BLaER1 (cell line): Measurements from ENCODE around the gene MAG.

Experiments
- H3K27ac ChIP-seq: shearing (Covaris generic); formaldehyde crosslinking; 2 replicates; pipeline ENCODE4 v1.8.1; 2022
- H3K27me3 ChIP-seq: shearing (Covaris generic); formaldehyde crosslinking; 2 replicates; pipeline ENCODE4 v1.8.1; 2022
- H3K36me3 ChIP-seq: shearing (Covaris generic); formaldehyde crosslinking; 2 replicates; pipeline ENCODE4 v1.8.1; 2022
- H3K4me1 ChIP-seq: shearing (Covaris generic); formaldehyde crosslinking; 2 replicates; pipeline ENCODE4 v1.8.1; 2022
- H3K4me2 ChIP-seq: shearing (Covaris generic); formaldehyde crosslinking; 2 replicates; pipeline ENCODE4 v1.8.1; 2022
- H3K4me3 ChIP-seq: shearing (Covaris generic); formaldehyde crosslinking; 2 replicates; pipeline ENCODE4 v1.8.1; 2022
- H3K9ac ChIP-seq: shearing (Covaris generic); formaldehyde crosslinking; 2 replicates; pipeline ENCODE4 v1.8.1; 2022
- H3K9me3 ChIP-seq: shearing (Covaris generic); formaldehyde crosslinking; 2 replicates; pipeline ENCODE4 v1.8.1; 2022
- H4K20me1 ChIP-seq: shearing (Covaris generic); formaldehyde crosslinking; 2 replicates; pipeline ENCODE4 v1.8.1; 2022
- Cebpa-rat ChIP-seq: shearing (Covaris generic); IDR thresholded peaks from 2 replicates; pipeline ENCODE4 v1.8.1; 2022

The MAG gene

GRCh38 chr19:35254341-35255297 lies 37.3 kb upstream of the MAG start:
- Histone ChIP-seq H3K9ac (no peak overlapping the region), H3K4me3 (no peak overlapping the region), H4K20me1 (no peaks in the 10 kb centered on the region), H3K36me3 (no peaks in the 10 kb centered on the region), H3K27me3 (peaks cover 18% of the 10 kb centered on the region), H3K4me1 (peaks cover 9% of the 10 kb centered on the region), H3K9me3 (no peaks in the 10 kb centered on the region), H3K27ac (no peak overlapping the region), H3K4me2 (no peak overlapping the region)
- TF ChIP-seq Cebpa-rat, result no peak

DNA sequence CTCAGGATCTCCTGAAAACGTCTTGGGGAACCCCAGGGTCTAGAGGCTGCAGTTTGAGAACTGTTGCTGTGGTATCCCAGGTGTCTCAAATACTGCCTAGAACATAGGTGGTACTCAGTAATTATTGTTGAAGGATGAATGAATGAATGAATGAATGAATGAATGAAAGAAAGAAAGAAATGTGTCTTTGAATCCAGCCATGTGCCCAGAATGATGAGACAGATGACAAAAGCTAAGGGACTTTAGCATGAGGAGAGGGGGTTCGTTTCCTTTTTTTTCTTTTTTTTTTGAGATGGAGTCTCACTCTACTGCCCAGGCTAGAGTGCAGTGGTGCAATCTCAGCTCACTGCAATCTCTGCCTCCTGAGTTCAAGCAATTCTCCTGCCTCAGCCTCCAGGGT lies 35.4 kb upstream of the MAG start:
- no peaks in the 10 kb centered on the region for H4K20me1 ChIP-seq
- no peak overlapping the region for H3K9ac ChIP-seq
- H3K4me3 ChIP-seq, result no peak overlapping the region
- H3K27ac ChIP-seq, result no peak overlapping the region
- no peak for TF ChIP-seq Cebpa-rat
- no peaks in the 10 kb centered on the region for H3K9me3 ChIP-seq
- peaks cover 19% of the 10 kb centered on the region for H3K4me1 ChIP-seq
- H3K27me3 ChIP-seq, result no peaks in the 10 kb centered on the region
- H3K4me2 ChIP-seq, result no peak overlapping the region
- no peaks in the 10 kb centered on the region for H3K36me3 ChIP-seq

GRCh38 chr19:35257113-35257461 lies 34.9 kb upstream of the MAG start:
- Histone ChIP-seq H3K4me1 (peaks cover 24% of the 10 kb centered on the region), H3K9ac (no peak overlapping the region), H3K4me3 (no peak overlapping the region), H3K4me2 (no peak overlapping the region), H3K9me3 (no peaks in the 10 kb centered on the region), H3K36me3 (no peaks in the 10 kb centered on the region), H3K27me3 (no peaks in the 10 kb centered on the region), H3K27ac (no peak overlapping the region), H4K20me1 (no peaks in the 10 kb centered on the region)
- no peak for TF ChIP-seq Cebpa-rat

DNA sequence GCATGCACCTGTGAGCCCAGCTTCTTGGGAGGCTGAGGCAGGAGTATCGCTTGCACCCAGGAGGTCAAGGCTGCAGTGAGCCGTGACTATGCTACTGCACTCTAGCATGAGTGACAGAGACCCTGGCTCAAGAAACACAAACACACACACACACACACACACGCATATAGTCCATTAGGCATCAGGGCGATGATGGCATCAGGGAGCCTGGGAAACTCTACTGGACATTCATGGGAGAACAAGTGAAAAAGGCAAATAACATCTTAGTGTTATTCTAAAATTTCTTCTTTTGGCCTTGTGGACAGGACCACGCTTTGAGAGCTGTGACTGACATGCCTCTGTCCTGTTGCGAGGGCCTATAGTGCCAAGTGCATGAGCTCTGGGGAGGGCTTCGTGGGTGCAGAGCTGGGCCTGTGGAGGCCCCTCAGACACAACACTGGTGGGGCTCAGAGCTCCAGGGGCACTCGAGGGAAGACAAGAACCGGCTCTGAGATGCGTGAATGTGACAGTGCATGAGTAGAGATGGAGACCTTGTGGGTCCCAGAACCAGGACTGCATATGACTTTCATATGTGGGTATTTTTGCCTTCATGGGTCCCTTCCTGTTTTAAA lies 31.2 kb upstream of the MAG start:
- Histone ChIP-seq H3K27me3 (no peaks in the 10 kb centered on the region), H3K4me3 (no peak overlapping the region), H3K4me2 (no peak overlapping the region), H3K4me1 (peaks cover 58% of the 10 kb centered on the region), H3K9ac (no peak overlapping the region), H3K36me3 (no peaks in the 10 kb centered on the region), H4K20me1 (no peaks in the 10 kb centered on the region), H3K9me3 (no peaks in the 10 kb centered on the region), H3K27ac (no peak overlapping the region)
- no peak for TF ChIP-seq Cebpa-rat

DNA sequence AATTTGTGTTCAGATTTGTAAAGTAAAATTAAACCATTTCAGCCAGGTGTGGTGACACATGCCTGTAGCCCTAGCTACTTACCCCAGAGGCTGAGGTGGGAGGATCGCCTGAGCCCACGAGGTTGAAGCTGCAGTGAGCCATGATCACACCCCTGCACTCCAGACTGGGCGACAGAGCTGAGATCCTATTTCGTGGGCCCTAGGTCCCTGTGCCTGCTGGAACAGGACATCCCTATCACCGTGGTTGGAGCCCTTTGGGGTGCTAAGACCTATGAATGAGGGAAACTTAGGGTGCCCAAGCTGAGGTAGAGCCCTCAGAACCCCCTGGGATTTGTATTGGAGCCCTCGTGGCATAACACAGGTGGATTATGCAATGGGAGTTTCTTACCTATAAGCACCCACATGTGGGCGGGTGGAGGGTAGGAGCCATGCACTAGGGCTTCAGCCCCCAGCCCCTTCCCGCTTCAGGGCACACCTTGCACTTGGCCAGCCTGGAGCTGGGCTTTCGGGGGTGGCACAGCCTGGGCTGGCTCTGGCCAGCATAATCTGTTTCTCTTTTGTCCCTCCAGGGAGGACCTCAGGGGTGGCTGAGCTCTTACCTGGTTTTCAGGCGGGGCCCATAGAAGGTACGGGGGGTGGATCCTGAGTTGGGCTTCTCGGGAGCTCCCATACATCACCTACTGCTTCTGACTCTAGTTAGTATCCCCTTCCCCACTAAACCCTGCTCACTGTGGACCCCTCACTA lies 30.4 kb upstream of the MAG start:
- Histone ChIP-seq H3K9ac (0 out of 2 replicates have a peak overlapping the region, but pooled peaks have one; percentile 5), H3K27me3 (no peaks in the 10 kb centered on the region), H3K9me3 (no peaks in the 10 kb centered on the region), H3K36me3 (no peaks in the 10 kb centered on the region), H3K27ac (no peak overlapping the region), H4K20me1 (no peaks in the 10 kb centered on the region), H3K4me2 (peak overlapping the region; percentile 36), H3K4me1 (peaks cover 65% of the 10 kb centered on the region), H3K4me3 (no peak overlapping the region)
- no peak for TF ChIP-seq Cebpa-rat

DNA sequence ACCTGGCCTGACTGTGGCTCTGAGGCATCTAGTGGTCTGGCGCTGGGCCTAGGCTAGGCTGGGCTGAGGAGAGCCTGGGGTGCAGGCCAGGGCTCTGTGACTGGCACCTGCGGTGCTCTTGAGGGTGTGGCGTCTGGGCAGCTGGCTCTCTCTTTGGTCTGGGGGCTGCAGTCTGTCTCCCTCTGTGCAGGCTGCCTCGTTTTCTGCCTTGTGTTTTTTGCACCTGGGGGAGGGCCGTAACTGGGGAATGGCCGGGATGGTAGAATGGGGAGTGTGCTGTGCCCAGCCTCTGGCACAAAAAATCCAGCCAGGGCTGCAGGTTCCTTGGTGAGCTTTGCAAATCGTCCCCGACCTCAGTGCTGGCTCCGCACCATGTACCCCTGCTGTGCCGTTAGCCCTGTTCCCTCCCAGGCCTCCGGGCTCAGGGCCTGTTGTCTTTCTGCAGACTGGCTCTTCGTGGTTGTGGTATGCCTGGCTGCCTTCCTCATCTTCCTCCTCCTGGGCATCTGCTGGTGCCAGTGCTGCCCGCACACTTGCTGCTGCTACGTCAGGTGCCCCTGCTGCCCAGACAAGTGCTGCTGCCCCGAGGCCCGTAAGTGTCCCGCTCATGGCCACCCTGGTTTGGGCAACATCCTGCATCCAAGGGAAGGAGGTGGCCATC lies 29.7 kb upstream of the MAG start:
- no peaks in the 10 kb centered on the region for H3K27me3 ChIP-seq
- no peaks in the 10 kb centered on the region for H3K9me3 ChIP-seq
- 0 out of 2 replicates have a peak overlapping the region, but pooled peaks have one; percentile 5 for H3K9ac ChIP-seq
- no peaks in the 10 kb centered on the region for H4K20me1 ChIP-seq
- peaks cover 69% of the 10 kb centered on the region for H3K4me1 ChIP-seq
- H3K4me3 ChIP-seq, result no peak overlapping the region
- TF ChIP-seq Cebpa-rat, result no peak
- no peak overlapping the region for H3K27ac ChIP-seq
- H3K36me3 ChIP-seq, result no peaks in the 10 kb centered on the region
- H3K4me2 ChIP-seq, result peak overlapping the region; percentile 36

DNA sequence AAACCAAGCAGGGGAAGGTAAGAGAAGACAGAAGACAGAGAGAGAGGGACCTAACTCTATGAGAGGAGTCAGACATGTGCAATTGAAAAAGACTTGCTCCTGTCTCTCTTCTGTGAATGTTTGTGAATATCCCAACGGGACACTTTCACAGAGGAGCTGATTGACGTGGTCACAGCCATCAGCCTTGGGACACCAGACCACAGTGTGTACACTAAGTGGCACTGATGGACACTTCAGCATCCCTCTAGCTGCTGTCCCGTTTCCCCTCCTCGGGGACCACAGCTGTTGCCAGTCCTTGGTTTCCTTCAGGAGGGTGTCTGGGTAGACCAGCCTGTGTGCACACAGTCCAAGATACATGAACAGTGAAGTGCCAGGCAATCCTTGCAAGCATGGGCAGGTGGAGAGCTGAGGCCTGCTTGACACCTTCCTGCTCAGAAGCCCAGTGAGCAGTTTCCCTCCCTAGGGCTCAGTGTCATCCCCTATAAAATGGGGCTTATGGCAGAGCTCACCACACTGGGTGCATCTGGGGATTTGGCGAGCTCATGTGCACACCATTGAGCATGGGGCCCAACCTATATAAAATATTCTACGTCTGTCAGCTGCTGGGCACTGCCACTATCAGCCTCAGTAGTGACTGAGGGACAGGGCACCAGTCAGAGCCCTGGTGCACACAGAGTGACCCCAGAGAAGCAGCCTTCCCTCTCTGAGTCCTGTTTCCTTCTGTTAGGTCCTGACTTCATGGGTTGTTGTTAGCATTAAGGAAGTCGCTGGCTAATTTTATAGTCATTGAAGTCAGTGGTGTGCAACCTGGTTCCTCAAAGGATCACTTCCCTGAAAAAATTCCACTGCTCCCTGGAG lies 27.5 kb upstream of the MAG start:
- Histone ChIP-seq H3K9ac (peak overlapping the region; percentile 40; the same call in 1 of the 2 replicates), H3K36me3 (no peaks in the 10 kb centered on the region)

DNA sequence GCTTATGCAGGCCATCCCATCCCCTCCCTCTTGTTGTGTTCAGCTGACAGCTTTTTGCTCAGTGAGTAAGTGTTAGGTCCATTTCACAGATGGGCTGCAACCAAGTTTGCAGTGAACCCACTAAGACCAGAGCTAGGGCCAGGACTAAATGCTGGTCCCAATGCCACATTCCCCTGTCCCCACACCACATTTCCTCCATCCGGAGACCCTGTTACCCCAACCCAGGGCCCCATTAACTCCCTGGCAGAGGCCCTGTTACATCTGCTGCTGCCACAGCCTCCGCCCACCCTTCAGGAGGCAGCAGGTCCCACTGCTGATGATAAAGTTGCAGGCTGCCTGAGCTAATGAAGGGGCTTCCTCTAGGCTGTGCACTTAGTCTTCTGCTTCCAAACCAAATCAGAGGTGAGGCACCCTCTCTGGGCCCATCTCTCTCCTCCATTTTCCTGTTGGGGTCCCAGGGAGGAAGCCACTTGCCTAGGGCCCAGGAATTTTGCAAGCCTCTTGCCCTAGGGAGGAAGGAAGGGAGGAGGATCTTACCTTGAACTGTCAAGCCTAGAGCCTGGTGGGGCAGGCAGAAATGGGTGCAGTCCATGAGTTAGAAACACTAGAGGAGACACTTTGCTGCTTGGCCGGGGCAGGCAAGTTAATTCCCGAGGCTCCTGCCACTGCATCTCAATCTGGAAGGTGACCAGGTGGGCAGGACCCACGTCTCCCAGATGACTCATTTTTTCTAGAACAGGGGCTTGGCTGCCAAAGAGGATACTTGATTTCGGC lies 26.6 kb upstream of the MAG start:
- H3K4me1 ChIP-seq, result peaks cover 69% of the 10 kb centered on the region
- peak overlapping the region; percentile 40; the same call in 1 of the 2 replicates for H3K9ac ChIP-seq
- peak overlapping the region; percentile 98 for H3K4me2 ChIP-seq
- H3K27ac ChIP-seq, result peak overlapping the region; percentile 50
- H3K36me3 ChIP-seq, result peaks cover 3% of the 10 kb centered on the region
- H3K9me3 ChIP-seq, result no peaks in the 10 kb centered on the region
- TF ChIP-seq Cebpa-rat, result no peak
- no peaks in the 10 kb centered on the region for H3K27me3 ChIP-seq
- H4K20me1 ChIP-seq, result 0 out of 2 replicates have a peak, but pooled peaks cover 6% of the 10 kb centered on the region
- H3K4me3 ChIP-seq, result 0 out of 2 replicates have a peak overlapping the region, but pooled peaks have one; percentile 4

More for the DNA sequence above, 27.5 kb upstream of the MAG start:
- no peak overlapping the region for H3K4me3 ChIP-seq
- peak overlapping the region; percentile 50 for H3K27ac ChIP-seq
- peak overlapping the region; percentile 98 for H3K4me2 ChIP-seq
- TF ChIP-seq Cebpa-rat, result no peak
- H3K4me1 ChIP-seq, result peaks cover 62% of the 10 kb centered on the region
- H4K20me1 ChIP-seq, result no peaks in the 10 kb centered on the region
- no peaks in the 10 kb centered on the region for H3K27me3 ChIP-seq
- no peaks in the 10 kb centered on the region for H3K9me3 ChIP-seq
